ENCODE data around the gene SLC25A43. TPM values are rescaled to one million over a fixed set of nuclear protein-coding genes. Genes with fewer than 3 reads are reported as not detected.
"Not testable (repeated sequence)": the region's sequence is repeated elsewhere in the genome, so short reads cannot be mapped to it uniquely, and the experiment has no call there.

The SLC25A43 gene
- total and polyA plus RNA-seq, 8 donors, result 0.58 to 36.2 (median 9.7) TPM

DNA sequence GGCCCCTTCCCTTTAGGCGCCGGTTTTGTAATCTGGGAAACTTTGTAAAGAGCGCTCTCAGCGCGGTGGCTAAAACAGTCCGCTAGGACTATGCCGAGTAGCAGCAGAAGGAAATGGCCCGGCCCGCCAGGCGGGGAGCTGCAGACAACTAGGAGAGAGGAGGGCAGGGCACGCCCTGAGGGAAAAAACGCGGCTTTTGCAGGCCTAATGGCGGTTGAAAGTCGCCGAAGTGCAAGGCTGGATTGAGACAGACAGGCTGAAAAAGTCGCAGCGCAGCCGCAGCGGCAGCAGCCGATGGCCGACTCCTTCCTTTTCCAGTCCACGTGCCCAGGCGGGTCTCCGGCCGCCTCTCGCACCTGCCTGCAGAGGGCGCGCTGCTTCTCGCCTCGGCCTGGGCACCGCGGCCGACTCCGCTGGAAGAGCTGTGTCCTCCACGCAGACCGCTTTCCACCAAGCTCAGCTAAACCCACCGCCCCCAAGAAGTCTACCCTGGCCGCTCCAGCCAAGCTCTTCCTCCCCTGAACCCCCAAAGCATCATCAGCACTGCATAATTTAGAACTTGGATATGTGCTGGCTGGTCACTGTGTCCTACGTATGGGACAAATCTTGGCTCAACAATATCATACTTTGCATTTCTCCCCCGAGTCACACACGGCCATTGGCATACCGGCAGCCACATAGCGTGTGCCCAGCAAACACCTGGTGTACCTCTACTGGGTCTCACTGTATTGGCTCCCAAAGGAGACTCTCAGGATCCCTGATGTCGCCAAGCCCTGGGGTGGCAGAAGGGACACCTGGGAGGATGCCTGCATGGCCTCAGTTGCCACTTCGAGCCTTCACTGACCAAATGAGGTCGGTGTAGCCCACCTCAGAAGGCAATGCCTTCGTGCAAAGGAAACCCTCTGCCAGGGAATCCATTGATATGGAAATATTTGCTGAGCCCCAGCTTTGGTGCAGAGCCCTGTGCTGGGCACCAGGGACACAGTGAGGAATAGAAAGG, 83.6 kb downstream of the SLC25A43 start:
- Histone ChIP-seq H3K9me3 (no peaks in the 10 kb centered on the region), H3K4me3 (peak overlapping the region; percentile 28 to 38 (median 34)), H3K27ac (peak overlapping the region; percentile 73 to 78 (median 76)), H3K4me1 (peaks cover 6 to 15% (median 9%) of the 10 kb centered on the region in 4 donors), H3K36me3 (no peaks in the 10 kb centered on the region), H3K27me3 (no peaks in the 10 kb centered on the region)
- peak; percentile 68 to 80 for DNase-seq
- 11 to 44% (median 29%) methylated on average over 11 to 48 of the region's 48 CpGs for WGBS, 5 donors
- TF ChIP-seq, protein P1, sequence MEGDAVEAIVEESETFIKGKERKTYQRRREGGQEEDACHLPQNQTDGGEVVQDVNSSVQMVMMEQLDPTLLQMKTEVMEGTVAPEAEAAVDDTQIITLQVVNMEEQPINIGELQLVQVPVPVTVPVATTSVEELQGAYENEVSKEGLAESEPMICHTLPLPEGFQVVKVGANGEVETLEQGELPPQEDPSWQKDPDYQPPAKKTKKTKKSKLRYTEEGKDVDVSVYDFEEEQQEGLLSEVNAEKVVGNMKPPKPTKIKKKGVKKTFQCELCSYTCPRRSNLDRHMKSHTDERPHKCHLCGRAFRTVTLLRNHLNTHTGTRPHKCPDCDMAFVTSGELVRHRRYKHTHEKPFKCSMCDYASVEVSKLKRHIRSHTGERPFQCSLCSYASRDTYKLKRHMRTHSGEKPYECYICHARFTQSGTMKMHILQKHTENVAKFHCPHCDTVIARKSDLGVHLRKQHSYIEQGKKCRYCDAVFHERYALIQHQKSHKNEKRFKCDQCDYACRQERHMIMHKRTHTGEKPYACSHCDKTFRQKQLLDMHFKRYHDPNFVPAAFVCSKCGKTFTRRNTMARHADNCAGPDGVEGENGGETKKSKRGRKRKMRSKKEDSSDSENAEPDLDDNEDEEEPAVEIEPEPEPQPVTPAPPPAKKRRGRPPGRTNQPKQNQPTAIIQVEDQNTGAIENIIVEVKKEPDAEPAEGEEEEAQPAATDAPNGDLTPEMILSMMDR (IDR thresholded peaks at IDR 0.05), result peak in 5 of 7 experiments; percentile 13 to 69 (median 54)
- TF ChIP-seq POLR2A (IDR thresholded peaks at IDR 0.05), result no peak
- TF ChIP-seq POLR2AphosphoS5 (IDR thresholded peaks at IDR 0.05), result peak in 1 of 3 donors; percentile 27
- TF ChIP-seq EP300 (IDR thresholded peaks at IDR 0.05), result no peak
- intact Hi-C loops (cut with DNase I; ENCODE audit: low total_unique reads), result no loop called here

DNA sequence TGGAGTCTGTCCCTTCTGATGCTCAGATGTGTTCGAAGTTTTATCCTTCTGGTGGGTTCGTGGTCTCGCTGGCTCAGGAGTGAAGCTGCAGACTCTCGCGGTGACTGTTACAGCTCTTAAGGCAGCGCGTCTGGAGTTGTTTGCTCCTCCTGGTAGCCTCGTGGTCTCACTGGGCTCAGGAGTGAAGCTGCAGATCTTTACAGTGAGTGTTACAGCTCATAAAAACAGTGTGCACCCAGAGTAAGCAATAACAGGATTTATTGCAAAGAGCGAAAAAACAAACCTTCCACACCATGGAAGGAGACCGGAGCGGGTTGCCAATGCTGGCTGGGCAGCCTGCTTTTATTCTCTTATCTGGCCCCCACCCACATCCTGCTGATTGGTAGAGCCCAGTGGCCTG, 87.6 kb downstream of the SLC25A43 start:
- no peaks in the 10 kb centered on the region for H3K36me3 ChIP-seq
- TF ChIP-seq POLR2AphosphoS5 (IDR thresholded peaks at IDR 0.05) (no peak), POLR2A (IDR thresholded peaks at IDR 0.05) (no peak), EP300 (IDR thresholded peaks at IDR 0.05) (no peak)
- TF ChIP-seq, protein P1 (IDR thresholded peaks at IDR 0.05), result no peak
- no peak overlapping the region for H3K27ac ChIP-seq
- 58 to 78% (median 72%) methylated on average over 7 to 11 of the region's 11 CpGs for WGBS, 5 donors
- H3K4me3 ChIP-seq, result no peak overlapping the region
- no peaks in the 10 kb centered on the region for H3K27me3 ChIP-seq
- H3K4me1 ChIP-seq, result peaks cover 5 to 13% (median 6%) of the 10 kb centered on the region in 4 donors
- no peak for DNase-seq
- intact Hi-C loops (cut with DNase I; ENCODE audit: low total_unique reads), result no loop called here
- H3K9me3 ChIP-seq, result no peaks in the 10 kb centered on the region

GRCh38 chrX:119487766-119488165, 88.6 kb downstream of the SLC25A43 start:
- H3K36me3 ChIP-seq; H3K4me3 ChIP-seq; H3K27ac ChIP-seq; H3K27me3 ChIP-seq; DNase-seq; intact Hi-C loops (cut with DNase I; ENCODE audit: low total_unique reads); H3K4me1 ChIP-seq; H3K9me3 ChIP-seq: not testable (repeated sequence)
- WGBS, 5 donors, result 96 to 100% (median 97%) methylated on average over 10 to 24 of the region's 24 CpGs; no CpG with 5 or more reads in 1 of the 5 donors

GRCh38 chrX:119488749-119489148, 89.6 kb downstream of the SLC25A43 start:
- intact Hi-C loops (cut with DNase I; ENCODE audit: low total_unique reads), result no loop called here
- Histone ChIP-seq H3K9me3 (no peaks in the 10 kb centered on the region), H3K36me3 (no peaks in the 10 kb centered on the region), H3K4me1 (no peaks in the 10 kb centered on the region), H3K27me3 (no peaks in the 10 kb centered on the region), H3K4me3 (no peak overlapping the region), H3K27ac (no peak overlapping the region)
- DNase-seq, result peak; percentile 71 to 75
- WGBS, 5 donors, result 10 to 31% (median 22%) methylated on average over 6 to 8 of the region's 8 CpGs
- no peak for TF ChIP-seq POLR2AphosphoS5 (IDR thresholded peaks at IDR 0.05)
- TF ChIP-seq, protein P1 (IDR thresholded peaks at IDR 0.05), result peak in 5 of 7 experiments; percentile 35 to 63 (median 45)
- no peak for TF ChIP-seq POLR2A (IDR thresholded peaks at IDR 0.05)
- TF ChIP-seq EP300 (IDR thresholded peaks at IDR 0.05), result no peak

Data from stomach (tissue), 9 donors.